Stimulated activated naive CD8-positive, alpha-beta T cell treated with anti-CD3 and anti-CD28 coated beads, Interleukin-15, amount 100 ng/mL, for 72 hours (primary cell): ENCODE data around the gene FAM13C.
A peak's percentile ranks its signal among the peaks of the same experiment; 100 is the strongest.

ENCODE experiments used
- ATAC-seq: fragments of 150-1000 bp; cut with Tn5 transposase; 2 replicates; pipeline ENCODE4 v1.10.0; 2021; ENCODE audit warnings: mild to moderate bottlenecking, moderate library complexity
- DNase-seq, 2 donors: peaks; one replicate each; pipeline ENCODE4 v3.0.0; 2021 to 2022
- H3K27ac Mint-ChIP-seq, 2 donors: one replicate each; pipeline ENCODE4 v1.8.0; 2022; ENCODE audit warnings: mild to moderate bottlenecking in 2 of 2, mixed read lengths in 2 of 2, moderate library complexity in 2 of 2
- H3K27me3 Mint-ChIP-seq: one replicate; pipeline ENCODE4 v1.8.0; 2022; ENCODE audit warnings: mixed read lengths
- H3K4me1 Mint-ChIP-seq: one replicate; pipeline ENCODE4 v1.8.0; 2022; ENCODE audit warnings: mild to moderate bottlenecking, mixed read lengths
- H3K4me3 Mint-ChIP-seq, 2 donors: one replicate each; pipeline ENCODE4 v1.8.0; 2022; ENCODE audit warnings: mild to moderate bottlenecking in 2 of 2, mixed read lengths in 2 of 2, moderate library complexity in 1 of 2
- H3K9me3 Mint-ChIP-seq, 2 donors: one replicate each; pipeline ENCODE4 v1.8.0; 2022; ENCODE audit warnings: mixed read lengths in 2 of 2

Gene FAM13C

GRCh38 chr10:59375990-59376389 lies 13.6 kb upstream of the FAM13C start:
- DNase-seq (no peak), ATAC-seq (no peak)
- Mint-ChIP-seq H3K27me3 (no peaks in the 10 kb centered on the region), H3K4me3 (no peak overlapping the region), H3K27ac (no peak overlapping the region), H3K9me3 (no peaks in the 10 kb centered on the region), H3K4me1 (no peaks in the 10 kb centered on the region)

- no peak for ATAC-seq
Measured at GRCh38 chr10:59374916-59375315, 12.6 kb upstream of the FAM13C start.

GRCh38 chr10:59373071-59373470 lies 10.7 kb upstream of the FAM13C start:
- H3K4me3 Mint-ChIP-seq: no peak overlapping the region
- H3K27me3 Mint-ChIP-seq: no peaks in the 10 kb centered on the region
- H3K9me3 Mint-ChIP-seq: no peaks in the 10 kb centered on the region
- no peaks in the 10 kb centered on the region for H3K4me1 Mint-ChIP-seq
- no peak overlapping the region for H3K27ac Mint-ChIP-seq
- ATAC-seq (no peak), DNase-seq (no peak)

More at GRCh38 chr10:59374916-59375315, 12.6 kb upstream of the FAM13C start:
- H3K9me3 Mint-ChIP-seq: no peaks in the 10 kb centered on the region
- no peaks in the 10 kb centered on the region for H3K4me1 Mint-ChIP-seq
- H3K4me3 Mint-ChIP-seq: no peak overlapping the region
- H3K27me3 Mint-ChIP-seq: no peaks in the 10 kb centered on the region
- no peak for DNase-seq
- no peak overlapping the region for H3K27ac Mint-ChIP-seq

GRCh38 chr10:59372543-59372942 lies 10.2 kb upstream of the FAM13C start:
- no peak for DNase-seq

GRCh38 chr10:59366290-59366689 lies 3.9 kb upstream of the FAM13C start:
- ATAC-seq (no peak), DNase-seq (no peak)
- H3K27me3 Mint-ChIP-seq: peaks cover 33% of the 10 kb centered on the region
- no peak overlapping the region for H3K27ac Mint-ChIP-seq
- peaks cover 15% of the 10 kb centered on the region for H3K4me1 Mint-ChIP-seq
- no peaks in the 10 kb centered on the region for H3K9me3 Mint-ChIP-seq
- H3K4me3 Mint-ChIP-seq: no peak overlapping the region

More at GRCh38 chr10:59372543-59372942, 10.2 kb upstream of the FAM13C start:
- Mint-ChIP-seq H3K27me3 (no peaks in the 10 kb centered on the region), H3K4me1 (no peaks in the 10 kb centered on the region), H3K9me3 (no peaks in the 10 kb centered on the region), H3K27ac (no peak overlapping the region), H3K4me3 (no peak overlapping the region)
- ATAC-seq: no peak

GRCh38 chr10:59363446-59363958 lies 1.2 kb upstream of the FAM13C start:
- no peak overlapping the region for H3K4me3 Mint-ChIP-seq
- no peak overlapping the region for H3K27ac Mint-ChIP-seq
- H3K9me3 Mint-ChIP-seq: no peaks in the 10 kb centered on the region
- H3K27me3 Mint-ChIP-seq: peaks cover 48% of the 10 kb centered on the region
- no peak for ATAC-seq
- peaks cover 15% of the 10 kb centered on the region for H3K4me1 Mint-ChIP-seq
- DNase-seq: no peak

GRCh38 chr10:59362959-59363381 lies 621 bp upstream of the FAM13C start:
- Mint-ChIP-seq H3K4me3 (peak overlapping the region; percentile 7 to 42), H3K9me3 (no peaks in the 10 kb centered on the region), H3K27ac (no peak overlapping the region), H3K4me1 (peaks cover 15% of the 10 kb centered on the region), H3K27me3 (peaks cover 51% of the 10 kb centered on the region)
- peak; percentile 42 for ATAC-seq
- DNase-seq: no peak

GRCh38 chr10:59361663-59362143 lies 646 bp downstream of the FAM13C start:
- Mint-ChIP-seq H3K27ac (peak overlapping the region in 1 of 2 donors; percentile 36), H3K27me3 (peaks cover 51% of the 10 kb centered on the region), H3K4me1 (peaks cover 15% of the 10 kb centered on the region), H3K9me3 (peaks cover 0 to 4% of the 10 kb centered on the region in 2 donors), H3K4me3 (peak overlapping the region; percentile 45 to 61)
- ATAC-seq (peak; percentile 58), DNase-seq (no peak)

- H3K9me3 Mint-ChIP-seq: peaks cover 0 to 4% of the 10 kb centered on the region in 2 donors
- peaks cover 15% of the 10 kb centered on the region for H3K4me1 Mint-ChIP-seq
- ATAC-seq (no peak), DNase-seq (no peak)
- H3K27ac Mint-ChIP-seq: no peak overlapping the region
- no peak overlapping the region for H3K4me3 Mint-ChIP-seq
- H3K27me3 Mint-ChIP-seq: peaks cover 51% of the 10 kb centered on the region
Measured at GRCh38 chr10:59360605-59361405, 1.5 kb downstream of the FAM13C start.

- Mint-ChIP-seq H3K27ac (no peak overlapping the region), H3K4me3 (no peak overlapping the region), H3K9me3 (peaks cover 0 to 4% of the 10 kb centered on the region in 2 donors), H3K4me1 (peaks cover 15% of the 10 kb centered on the region), H3K27me3 (peaks cover 35% of the 10 kb centered on the region)
- ATAC-seq (no peak), DNase-seq (no peak)
Measured at GRCh38 chr10:59358576-59358975, 3.8 kb downstream of the FAM13C start.

- no peak for ATAC-seq
- no peaks in the 10 kb centered on the region for H3K4me1 Mint-ChIP-seq
- DNase-seq: no peak
- H3K4me3 Mint-ChIP-seq: no peak overlapping the region
- H3K9me3 Mint-ChIP-seq: peaks cover 0 to 4% of the 10 kb centered on the region in 2 donors
- H3K27me3 Mint-ChIP-seq: peaks cover 10% of the 10 kb centered on the region
- H3K27ac Mint-ChIP-seq: no peak overlapping the region
Measured at GRCh38 chr10:59354434-59354833, 7.9 kb downstream of the FAM13C start.

GRCh38 chr10:59350558-59350957 lies 11.8 kb downstream of the FAM13C start:
- DNase-seq: no peak
- no peaks in the 10 kb centered on the region for H3K4me1 Mint-ChIP-seq
- no peak overlapping the region for H3K27ac Mint-ChIP-seq
- no peak for ATAC-seq
- no peaks in the 10 kb centered on the region for H3K27me3 Mint-ChIP-seq
- no peaks in the 10 kb centered on the region for H3K9me3 Mint-ChIP-seq
- H3K4me3 Mint-ChIP-seq: no peak overlapping the region

- Mint-ChIP-seq H3K9me3 (no peaks in the 10 kb centered on the region), H3K27me3 (no peaks in the 10 kb centered on the region), H3K4me1 (no peaks in the 10 kb centered on the region), H3K4me3 (no peak overlapping the region), H3K27ac (no peak overlapping the region)
- ATAC-seq (no peak), DNase-seq (no peak)
Measured at GRCh38 chr10:59346321-59346720, 16.0 kb downstream of the FAM13C start.

GRCh38 chr10:59342723-59343122 lies 19.6 kb downstream of the FAM13C start:
- Mint-ChIP-seq H3K9me3 (no peaks in the 10 kb centered on the region), H3K4me3 (no peak overlapping the region), H3K27me3 (no peaks in the 10 kb centered on the region), H3K27ac (no peak overlapping the region), H3K4me1 (no peaks in the 10 kb centered on the region)
- DNase-seq: no peak
- ATAC-seq: no peak

GRCh38 chr10:59342000-59342399 lies 20.3 kb downstream of the FAM13C start:
- no peak for ATAC-seq
- H3K27me3 Mint-ChIP-seq: no peaks in the 10 kb centered on the region
- H3K27ac Mint-ChIP-seq: no peak overlapping the region
- no peak for DNase-seq
- H3K9me3 Mint-ChIP-seq: no peaks in the 10 kb centered on the region
- no peak overlapping the region for H3K4me3 Mint-ChIP-seq
- H3K4me1 Mint-ChIP-seq: no peaks in the 10 kb centered on the region

- no peaks in the 10 kb centered on the region for H3K27me3 Mint-ChIP-seq
- H3K4me1 Mint-ChIP-seq: no peaks in the 10 kb centered on the region
- H3K27ac Mint-ChIP-seq: no peak overlapping the region
- ATAC-seq (no peak), DNase-seq (no peak)
- H3K4me3 Mint-ChIP-seq: no peak overlapping the region
- H3K9me3 Mint-ChIP-seq: no peaks in the 10 kb centered on the region
Measured at GRCh38 chr10:59340285-59340684, 22.1 kb downstream of the FAM13C start.
